Upper lobe of right lung (tissue), 1 donor: ENCODE data around the gene LRSAM1. TPM values are rescaled to one million over a fixed set of nuclear protein-coding genes. Genes with fewer than 3 reads are reported as not detected.
A peak's percentile ranks its signal among the peaks of the same experiment; 100 is the strongest.

Experiments
- ATAC-seq: fragments of 200-7000 bp; cut with Tn5 transposase; one replicate; pipeline ENCODE4 v1.9.1; 2020; ENCODE audit warnings: mild to moderate bottlenecking, moderate library complexity
- DNase-seq: peaks from one replicate; pipeline ENCODE4 v3.0.0-alpha.2; 2020
- H3K27ac ChIP-seq: fragments of 200-600 bp; one replicate; pipeline ENCODE4 v1.8.0; 2022
- H3K27me3 ChIP-seq: fragments of 200-600 bp; one replicate; pipeline ENCODE4 v1.8.0; 2022; ENCODE audit warnings: mild to moderate bottlenecking
- H3K36me3 ChIP-seq: fragments of 200-600 bp; one replicate; pipeline ENCODE4 v1.8.0; 2022
- H3K4me1 ChIP-seq: fragments of 200-600 bp; one replicate; pipeline ENCODE4 v1.8.0; 2022
- H3K4me3 ChIP-seq: fragments of 200-600 bp; one replicate; pipeline ENCODE4 v1.8.0; 2022; ENCODE audit warnings: mild to moderate bottlenecking
- H3K9me3 ChIP-seq: fragments of 200-600 bp; one replicate; pipeline ENCODE4 v1.8.0; 2022
- intact Hi-C: fragments of 100-400 bp; cut with DNase I; formaldehyde crosslinking; loops from one replicate; pipeline ENCODE4 v1.11.0; 2022
- total RNA-seq: library from RNA; stranded (reverse); fragmentation: NEBNext Ultra II Directional; extraction: Animal tissue kit (Norgen Biotek cat#: 25700); gene quantifications from one replicate; pipeline ENCODE4 v1.2.1, GENCODE V29; 2021
- TF ChIP-seq, protein P1 (sequence below): fragments of 200-600 bp; IDR thresholded peaks from one replicate; pipeline ENCODE4 v1.8.0; 2022; ENCODE audit warnings: antibody characterized with exemption
- donor health status: DM: no; HTN: yes; CAD: no; lungs with severe emphysema.

Gene LRSAM1
- total RNA-seq, 1 donor from 2014 or later, result 18.8 TPM

DNA sequence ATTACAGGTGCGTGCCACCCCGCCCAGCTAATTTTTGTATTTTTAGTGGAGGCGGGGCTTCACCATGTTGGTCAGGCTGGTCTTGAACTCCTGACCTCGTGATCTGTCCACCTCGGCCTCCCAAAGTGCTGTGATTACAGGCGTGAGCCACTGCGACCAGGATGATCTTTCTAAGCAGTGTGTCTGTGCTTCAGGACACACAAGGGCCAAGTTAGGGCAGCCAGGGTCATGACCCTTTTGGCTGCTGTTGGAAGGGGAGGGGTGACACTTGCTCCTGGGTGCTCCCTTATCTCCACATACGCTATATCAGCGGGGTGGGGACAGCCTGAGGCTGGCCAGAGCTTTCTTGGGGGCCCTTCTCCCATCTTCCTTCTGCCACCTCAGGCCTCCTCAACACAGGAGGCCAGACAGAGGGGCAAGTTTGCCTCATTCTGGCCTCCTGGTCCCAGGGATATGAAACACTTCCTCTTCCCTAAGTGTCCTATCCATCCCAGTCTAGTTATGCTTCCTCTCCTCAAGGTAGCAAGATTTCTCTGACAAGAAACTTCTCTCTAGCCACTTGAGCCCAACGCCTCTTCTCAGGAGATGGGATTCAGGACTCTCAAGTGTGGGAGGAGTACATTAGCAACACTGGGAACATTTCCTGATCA lies 29.1 kb upstream of the LRSAM1 start:
- no peaks in the 10 kb centered on the region for H3K27me3 ChIP-seq
- no peak overlapping the region for H3K27ac ChIP-seq
- H3K4me3 ChIP-seq, result no peak overlapping the region
- ATAC-seq (no peak), DNase-seq (no peak)
- intact Hi-C loops, result no loop called here
- no peaks in the 10 kb centered on the region for H3K9me3 ChIP-seq
- H3K4me1 ChIP-seq, result peaks cover 32% of the 10 kb centered on the region
- TF ChIP-seq, protein P1, sequence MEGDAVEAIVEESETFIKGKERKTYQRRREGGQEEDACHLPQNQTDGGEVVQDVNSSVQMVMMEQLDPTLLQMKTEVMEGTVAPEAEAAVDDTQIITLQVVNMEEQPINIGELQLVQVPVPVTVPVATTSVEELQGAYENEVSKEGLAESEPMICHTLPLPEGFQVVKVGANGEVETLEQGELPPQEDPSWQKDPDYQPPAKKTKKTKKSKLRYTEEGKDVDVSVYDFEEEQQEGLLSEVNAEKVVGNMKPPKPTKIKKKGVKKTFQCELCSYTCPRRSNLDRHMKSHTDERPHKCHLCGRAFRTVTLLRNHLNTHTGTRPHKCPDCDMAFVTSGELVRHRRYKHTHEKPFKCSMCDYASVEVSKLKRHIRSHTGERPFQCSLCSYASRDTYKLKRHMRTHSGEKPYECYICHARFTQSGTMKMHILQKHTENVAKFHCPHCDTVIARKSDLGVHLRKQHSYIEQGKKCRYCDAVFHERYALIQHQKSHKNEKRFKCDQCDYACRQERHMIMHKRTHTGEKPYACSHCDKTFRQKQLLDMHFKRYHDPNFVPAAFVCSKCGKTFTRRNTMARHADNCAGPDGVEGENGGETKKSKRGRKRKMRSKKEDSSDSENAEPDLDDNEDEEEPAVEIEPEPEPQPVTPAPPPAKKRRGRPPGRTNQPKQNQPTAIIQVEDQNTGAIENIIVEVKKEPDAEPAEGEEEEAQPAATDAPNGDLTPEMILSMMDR, result no peak
- H3K36me3 ChIP-seq, result peaks cover 6% of the 10 kb centered on the region

DNA sequence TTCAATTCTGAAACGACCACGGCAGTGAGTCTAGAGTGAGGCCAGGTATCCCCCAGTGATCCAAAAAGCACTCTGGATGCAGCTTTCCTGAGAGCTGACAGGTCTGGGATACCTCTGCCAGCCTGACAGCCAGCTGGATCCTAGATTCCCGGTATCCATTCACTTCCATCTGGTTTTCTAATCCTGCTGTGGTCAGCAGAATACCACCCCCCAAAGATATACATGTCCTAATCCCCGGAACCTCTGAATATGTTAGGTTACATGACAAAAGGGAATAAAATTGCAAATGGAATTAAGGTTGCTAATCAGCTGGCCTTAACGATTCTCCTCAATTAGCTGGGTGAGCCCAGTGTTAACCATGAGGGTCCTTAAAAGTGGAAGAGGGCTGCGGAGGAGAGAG lies 28.5 kb upstream of the LRSAM1 start:
- Histone ChIP-seq H3K36me3 (peaks cover 6% of the 10 kb centered on the region), H3K4me1 (peaks cover 32% of the 10 kb centered on the region), H3K4me3 (peak overlapping the region; percentile 84), H3K27me3 (no peaks in the 10 kb centered on the region), H3K9me3 (no peaks in the 10 kb centered on the region), H3K27ac (peak overlapping the region; percentile 91)
- TF ChIP-seq, protein P1, result no peak
- intact Hi-C loops, result no loop called here
- no peak for DNase-seq
- ATAC-seq, result no peak

DNA sequence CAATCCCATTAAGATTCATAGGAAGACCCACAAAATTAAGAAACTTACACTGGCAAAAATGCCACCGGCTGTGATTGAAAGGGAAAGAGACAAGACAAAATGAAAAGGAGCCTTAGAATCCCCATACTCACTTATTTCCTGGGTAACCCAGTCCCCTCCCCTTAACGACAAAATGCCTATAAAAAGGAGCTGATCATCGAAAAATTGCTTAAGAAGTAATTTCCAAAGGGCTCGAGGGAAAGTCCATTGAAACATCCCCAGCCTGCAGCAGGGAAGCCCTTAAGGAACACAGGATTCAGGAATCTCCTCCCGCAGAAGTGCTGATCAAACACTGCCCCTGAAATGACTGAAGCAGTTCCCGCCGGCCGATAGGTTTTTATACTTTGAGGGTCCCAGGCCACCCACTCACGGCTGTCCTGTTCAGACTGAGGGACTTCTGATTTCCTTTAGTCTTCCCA lies 27.8 kb upstream of the LRSAM1 start:
- intact Hi-C loops, result no loop called here
- ATAC-seq (no peak), DNase-seq (no peak)
- Histone ChIP-seq H3K9me3 (no peaks in the 10 kb centered on the region), H3K4me1 (peaks cover 32% of the 10 kb centered on the region), H3K36me3 (peaks cover 8% of the 10 kb centered on the region), H3K27ac (peak overlapping the region; percentile 91), H3K4me3 (peak overlapping the region; percentile 84), H3K27me3 (no peaks in the 10 kb centered on the region)
- TF ChIP-seq, protein P1, result no peak

DNA sequence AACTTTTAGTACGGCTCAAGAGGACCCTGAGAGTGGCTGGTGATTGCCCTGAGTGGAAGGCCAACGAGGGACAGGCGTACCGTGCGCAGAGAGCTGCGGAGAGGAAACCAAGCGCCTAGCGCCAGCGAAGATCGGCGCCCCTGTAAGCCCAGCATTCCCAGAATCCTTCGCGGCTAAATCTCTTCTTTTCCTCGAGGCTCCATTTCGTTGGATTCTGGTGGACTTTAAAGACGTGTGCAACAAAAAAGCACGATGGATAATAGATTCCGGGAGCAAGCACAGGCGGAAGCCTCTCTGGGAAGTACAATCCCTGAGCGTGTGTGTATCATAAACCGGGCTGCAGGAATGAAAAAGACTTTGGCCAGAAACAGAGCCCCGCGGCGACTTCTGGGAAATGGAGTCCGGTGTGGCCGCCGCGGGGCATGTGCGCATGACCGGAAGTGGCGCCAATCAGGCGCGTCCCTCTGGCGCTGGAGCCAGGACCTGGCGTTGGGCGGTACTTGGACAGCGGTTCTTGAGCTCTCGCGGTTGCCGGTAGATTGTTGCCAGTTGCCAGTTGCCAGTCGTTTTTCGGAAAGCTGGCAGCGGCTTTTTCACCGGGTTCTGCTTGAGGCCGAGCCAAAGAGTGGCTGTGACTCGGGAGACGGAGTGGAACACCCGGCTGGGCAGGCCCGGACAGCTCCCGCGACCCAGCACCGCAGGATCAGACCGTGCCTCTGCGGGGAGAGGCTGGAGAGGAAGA lies 27.2 kb upstream of the LRSAM1 start, which contains the start of gene ZNF79:
TSS of gene ZNF79 (plus strand) at position 449 of the 742 bp plus-strand sequence. CDS start 406 bp downstream, outside the sequence.
- Histone ChIP-seq H3K27ac (peak within 1 kb of the TSS; percentile 91), H3K4me1 (peaks cover 32% of the 10 kb centered on the region), H3K36me3 (peaks cover 14% of the 10 kb centered on the region), H3K4me3 (peak within 1 kb of the TSS; percentile 84), H3K27me3 (no peaks in the 10 kb centered on the region), H3K9me3 (no peaks in the 10 kb centered on the region)
- peak; percentile 98 for ATAC-seq
- TF ChIP-seq, protein P1, result no peak
- peak; percentile 97 for DNase-seq
- intact Hi-C loops, result no loop called here

DNA sequence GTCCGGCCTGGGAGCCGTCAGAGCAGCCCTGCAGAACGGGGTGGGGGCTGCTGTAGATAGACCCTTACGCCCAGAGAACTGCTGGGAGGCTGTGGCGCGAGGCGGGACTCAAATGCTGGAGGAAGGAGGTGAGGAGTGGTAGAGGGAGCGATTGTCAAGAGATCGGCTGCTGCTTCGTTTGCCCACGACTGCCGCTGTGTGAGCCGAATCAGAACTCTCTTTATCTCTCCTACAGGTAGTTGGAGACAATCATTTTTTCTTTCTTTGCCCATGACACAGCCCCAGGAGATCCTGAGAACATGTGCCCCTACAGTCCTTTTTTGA lies 26.7 kb upstream of the LRSAM1 start:
- Histone ChIP-seq H3K36me3 (peaks cover 19% of the 10 kb centered on the region), H3K4me1 (peaks cover 32% of the 10 kb centered on the region), H3K27me3 (no peaks in the 10 kb centered on the region), H3K9me3 (no peaks in the 10 kb centered on the region), H3K4me3 (peak overlapping the region; percentile 84), H3K27ac (peak overlapping the region; percentile 91)
- ATAC-seq (no peak), DNase-seq (no peak)
- TF ChIP-seq, protein P1, result no peak
- intact Hi-C loops, result no loop called here
